AG09309 (cell line): ENCODE data around the gene MRC1.

Experiments
- DNase-seq: peaks from one replicate; pipeline ENCODE4 v3.0.0-alpha.2; 2010; ENCODE audit warnings: low read depth
- H3K4me3 ChIP-seq: 2 replicates; pipeline ENCODE4 v1.5.1; 2011; ENCODE audit warnings: mild to moderate bottlenecking, low read depth, low read length, moderate library complexity; ENCODE audit not compliant: control insufficient read depth
- CTCF ChIP-seq: IDR thresholded peaks from 2 replicates; pipeline ENCODE4 v1.5.1; 2011; ENCODE audit warnings: mild to moderate bottlenecking, low read depth, low read length, inconsistent platforms; ENCODE audit not compliant: insufficient read depth, control insufficient read depth; ENCODE audit errors: missing control alignments

The MRC1 gene

GRCh38 chr10:17802976-17803375 lies 6.2 kb upstream of the MRC1 start:
- no peak for DNase-seq

GRCh38 chr10:17805330-17805729 lies 3.8 kb upstream of the MRC1 start:
- no peak overlapping the region for H3K4me3 ChIP-seq
- no peak for DNase-seq
- TF ChIP-seq CTCF: no peak

More at GRCh38 chr10:17802976-17803375, 6.2 kb upstream of the MRC1 start:
- TF ChIP-seq CTCF: no peak
- H3K4me3 ChIP-seq: no peak overlapping the region

GRCh38 chr10:17805921-17806577 lies 3.1 kb upstream of the MRC1 start:
- H3K4me3 ChIP-seq: no peak overlapping the region
- TF ChIP-seq CTCF: no peak
- no peak for DNase-seq

GRCh38 chr10:17811146-17811865 lies 2.2 kb downstream of the MRC1 start:
- no peak overlapping the region for H3K4me3 ChIP-seq
- DNase-seq: no peak
- TF ChIP-seq CTCF: no peak

GRCh38 chr10:17814973-17815372 lies 5.8 kb downstream of the MRC1 start:
- no peak for TF ChIP-seq CTCF

GRCh38 chr10:17816199-17816598 lies 7.1 kb downstream of the MRC1 start:
- no peak overlapping the region for H3K4me3 ChIP-seq
- DNase-seq: no peak
- no peak for TF ChIP-seq CTCF

More at GRCh38 chr10:17814973-17815372, 5.8 kb downstream of the MRC1 start:
- no peak overlapping the region for H3K4me3 ChIP-seq
- DNase-seq: no peak
